Panc1 (cell line): ENCODE measurements around the gene ZNF583. TPM values are rescaled to one million over a fixed set of nuclear protein-coding genes. Genes with fewer than 3 reads are reported as not detected.

Experiments used
- ATAC-seq: fragments of 200-7000 bp; cut with Tn5 transposase; 2 replicates; pipeline ENCODE4 v1.9.1; 2020; ENCODE audit warnings: mild to moderate bottlenecking, moderate library complexity
- BruUV-seq: library from RNA; stranded (reverse); fragments of 400-500 nt; replicated peaks from 2 replicates; lab custom pipeline; 2021; lab: Mats Ljungman, UMichigan
- CTCF ChIA-PET: fragments of 300-600 bp; sonication (Branson Sonifier 250); formaldehyde crosslinking; loops from one replicate; lab custom pipeline; 2022; ENCODE audit warnings: antibody characterized with exemption; lab: Charles Lee
- POLR2A ChIA-PET: fragments of 300-600 bp; sonication (Branson Sonifier 250); formaldehyde crosslinking; loops from one replicate; lab custom pipeline; 2022; ENCODE audit warnings: antibody characterized with exemption; lab: Charles Lee
- DNase-seq: peaks from one replicate; pipeline ENCODE4 v3.0.0-alpha.2; 2010; ENCODE audit warnings: low read depth, low spot score
- H3K27ac ChIP-seq: 2 replicates; pipeline ENCODE4 v1.5.1; 2011; ENCODE audit warnings: mild to moderate bottlenecking, low read length, inconsistent platforms
- H3K27me3 ChIP-seq: fragments of 200-500 bp; sonication (Bioruptor generic); 2 replicates; pipeline ENCODE4 v1.6.0; 2014; ENCODE audit warnings: low read length, inconsistent platforms; ENCODE audit not compliant: control insufficient read depth, insufficient read depth
- H3K36me3 ChIP-seq: fragments of 200-500 bp; sonication (Bioruptor generic); 2 replicates; pipeline ENCODE4 v1.5.1; 2014; ENCODE audit warnings: inconsistent platforms, mild to moderate bottlenecking, low read length, moderate library complexity; ENCODE audit not compliant: control insufficient read depth, insufficient read depth
- H3K4me1 ChIP-seq: 2 replicates; pipeline ENCODE4 v1.5.1; 2011; ENCODE audit warnings: inconsistent platforms, mild to moderate bottlenecking, low read length, moderate library complexity; ENCODE audit not compliant: control insufficient read depth, insufficient read depth
- H3K4me3 ChIP-seq, 2 experiments: 2 replicates each; pipeline ENCODE4 v1.5.1; 2011 to 2012; ENCODE audit warnings: low read depth in 2 of 2, low read length in 2 of 2, mild to moderate bottlenecking in 2 of 2, inconsistent platforms in 1 of 2, moderate library complexity in 1 of 2
- H3K9me3 ChIP-seq: fragments of 200-500 bp; sonication (Bioruptor generic); 2 replicates; pipeline ENCODE4 v1.5.1; 2014; ENCODE audit warnings: low read depth, mild to moderate bottlenecking, inconsistent platforms, low read length, moderate library complexity; ENCODE audit not compliant: control insufficient read depth, insufficient read depth
- CTCF ChIP-seq: fragments of 450-650 bp; IDR thresholded peaks from 2 replicates; pipeline ENCODE4 v1.5.1; 2017; ENCODE audit warnings: mild to moderate bottlenecking
- POLR2AphosphoS5 ChIP-seq: IDR thresholded peaks from 2 replicates; pipeline ENCODE4 v1.6.1; 2012; ENCODE audit warnings: mild to moderate bottlenecking, low read depth, low read length, moderate library complexity
- SIN3A ChIP-seq: IDR thresholded peaks from 2 replicates; pipeline ENCODE4 v1.6.1; 2012; ENCODE audit warnings: low read depth, mild to moderate bottlenecking, low read length, moderate library complexity, borderline replicate concordance; ENCODE audit not compliant: insufficient read depth
- TCF7L2 ChIP-seq: IDR thresholded peaks from 2 replicates; pipeline ENCODE4 v1.6.1; 2011; ENCODE audit warnings: mild to moderate bottlenecking, low read depth, low read length, inconsistent platforms
- in situ Hi-C: cut with HindIII; loops from 2 replicates; pipeline ENCODE4 v1.10.0; 2016; ENCODE audit warnings: low sequenced_read_pairs, low pct_unique_long_range_greater_than_20kb
- intact Hi-C: fragments of 100-400 bp; cut with micrococcal nuclease; formaldehyde crosslinking; loops from one replicate; pipeline ENCODE4 v1.10.0; 2022; ENCODE audit not compliant: unreplicated experiment
- total RNA-seq: library from RNA; stranded (reverse); gene quantifications from one replicate; pipeline ENCODE4 v1.2.1, GENCODE V29; 2021; ENCODE audit not compliant: unreplicated experiment
- TF ChIP-seq, protein P1 (sequence below), 2 experiments: IDR thresholded peaks; 2 replicates each; pipeline ENCODE4 v1.6.1; 2011 to 2012; ENCODE audit warnings: low read depth in 2 of 2, control low read depth in 1 of 2, low read length in 1 of 2, mild to moderate bottlenecking in 1 of 2, moderate library complexity in 1 of 2; ENCODE audit not compliant: insufficient read depth in 1 of 2

Gene ZNF583
- total RNA-seq, 1 experiment from 2014 or later, result 6.1 TPM

DNA sequence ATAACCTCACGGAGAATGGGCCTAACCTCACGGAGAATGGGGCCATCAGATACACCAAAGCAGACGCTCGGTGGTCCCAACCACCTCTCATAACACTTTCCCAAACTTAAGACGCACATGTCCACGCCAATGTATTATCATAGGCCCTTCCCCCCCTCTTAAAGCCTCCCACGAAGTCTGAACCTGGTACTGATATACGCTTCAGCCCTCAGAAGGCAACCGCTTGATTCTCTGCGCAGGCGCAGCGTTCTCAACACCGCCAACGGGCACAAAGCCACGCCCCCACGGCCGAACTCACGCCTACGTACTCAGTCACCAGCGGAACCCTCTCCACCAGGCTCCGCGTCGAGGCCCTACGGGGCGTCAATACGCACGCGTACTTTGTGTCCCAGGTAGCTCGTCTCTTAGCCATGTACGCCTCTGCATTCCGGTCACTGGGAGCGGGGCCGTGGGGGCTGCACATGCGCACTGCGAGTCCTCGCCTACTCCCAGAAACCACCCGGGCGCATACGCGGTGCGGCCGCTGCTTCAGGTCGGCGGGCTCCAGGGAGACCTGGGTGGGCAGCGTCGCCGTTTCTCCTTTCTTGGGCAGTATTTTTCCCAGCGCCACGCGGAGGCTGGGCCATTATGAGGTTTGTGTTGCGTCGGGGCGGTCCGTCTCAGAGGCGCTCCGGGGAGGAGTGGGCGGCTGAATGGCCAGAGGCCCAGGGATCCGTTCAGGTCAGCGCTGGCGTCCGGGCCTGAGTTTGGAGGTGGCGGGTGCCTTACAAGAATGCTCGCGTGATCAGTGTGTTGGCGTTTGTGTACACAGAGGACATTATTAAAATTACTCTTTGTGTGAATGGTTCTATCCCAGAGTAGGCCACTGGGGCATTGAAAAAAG, 36.1 kb upstream of the ZNF583 start:
- CTCF ChIA-PET, result no interaction called here
- Histone ChIP-seq H3K4me1 (no peaks in the 10 kb centered on the region), H3K9me3 (peaks cover 3% of the 10 kb centered on the region; the same call in 1 of the 2 replicates), H3K27ac (no peak overlapping the region), H3K4me3 (peak overlapping the region in 1 of 2 experiments; percentile 27; a peak in 1 of 4 replicates), H3K27me3 (no peaks in the 10 kb centered on the region), H3K36me3 (no peaks in the 10 kb centered on the region)
- ATAC-seq, result no peak
- POLR2A ChIA-PET, result no interaction called here
- no peak for TF ChIP-seq POLR2AphosphoS5
- DNase-seq, result no peak
- in situ Hi-C loops (no loop called here), intact Hi-C loops (no loop called here)
- BruUV-seq, result no TSS peak

GRCh38 chr19:56369886-56370676, 34.1 kb upstream of the ZNF583 start:
- BruUV-seq, result no TSS peak
- intact Hi-C loops, result no loop called here
- no peaks in the 10 kb centered on the region for H3K36me3 ChIP-seq

More at GRCh38 chr19:56369886-56370676, 34.1 kb upstream of the ZNF583 start:
- POLR2A ChIA-PET, result no interaction called here
- in situ Hi-C loops, result no loop called here
- CTCF ChIA-PET, result no interaction called here
- Histone ChIP-seq H3K27me3 (no peaks in the 10 kb centered on the region), H3K4me3 (no peak overlapping the region), H3K9me3 (peaks cover 3% of the 10 kb centered on the region; the same call in 1 of the 2 replicates), H3K27ac (no peak overlapping the region), H3K4me1 (no peaks in the 10 kb centered on the region)
- no peak for DNase-seq
- no peak for TF ChIP-seq TCF7L2
- TF ChIP-seq POLR2AphosphoS5, result no peak
- TF ChIP-seq SIN3A, result no peak
- no peak for TF ChIP-seq CTCF
- TF ChIP-seq, protein P1, sequence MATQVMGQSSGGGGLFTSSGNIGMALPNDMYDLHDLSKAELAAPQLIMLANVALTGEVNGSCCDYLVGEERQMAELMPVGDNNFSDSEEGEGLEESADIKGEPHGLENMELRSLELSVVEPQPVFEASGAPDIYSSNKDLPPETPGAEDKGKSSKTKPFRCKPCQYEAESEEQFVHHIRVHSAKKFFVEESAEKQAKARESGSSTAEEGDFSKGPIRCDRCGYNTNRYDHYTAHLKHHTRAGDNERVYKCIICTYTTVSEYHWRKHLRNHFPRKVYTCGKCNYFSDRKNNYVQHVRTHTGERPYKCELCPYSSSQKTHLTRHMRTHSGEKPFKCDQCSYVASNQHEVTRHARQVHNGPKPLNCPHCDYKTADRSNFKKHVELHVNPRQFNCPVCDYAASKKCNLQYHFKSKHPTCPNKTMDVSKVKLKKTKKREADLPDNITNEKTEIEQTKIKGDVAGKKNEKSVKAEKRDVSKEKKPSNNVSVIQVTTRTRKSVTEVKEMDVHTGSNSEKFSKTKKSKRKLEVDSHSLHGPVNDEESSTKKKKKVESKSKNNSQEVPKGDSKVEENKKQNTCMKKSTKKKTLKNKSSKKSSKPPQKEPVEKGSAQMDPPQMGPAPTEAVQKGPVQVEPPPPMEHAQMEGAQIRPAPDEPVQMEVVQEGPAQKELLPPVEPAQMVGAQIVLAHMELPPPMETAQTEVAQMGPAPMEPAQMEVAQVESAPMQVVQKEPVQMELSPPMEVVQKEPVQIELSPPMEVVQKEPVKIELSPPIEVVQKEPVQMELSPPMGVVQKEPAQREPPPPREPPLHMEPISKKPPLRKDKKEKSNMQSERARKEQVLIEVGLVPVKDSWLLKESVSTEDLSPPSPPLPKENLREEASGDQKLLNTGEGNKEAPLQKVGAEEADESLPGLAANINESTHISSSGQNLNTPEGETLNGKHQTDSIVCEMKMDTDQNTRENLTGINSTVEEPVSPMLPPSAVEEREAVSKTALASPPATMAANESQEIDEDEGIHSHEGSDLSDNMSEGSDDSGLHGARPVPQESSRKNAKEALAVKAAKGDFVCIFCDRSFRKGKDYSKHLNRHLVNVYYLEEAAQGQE (IDR thresholded peaks at IDR 0.05; ENCODE audit: insufficient read depth in 1 of 2, low read depth in 2 of 2, low read length in 1 of 2), result no peak
- no peak for ATAC-seq
